Endothelial cell of umbilical vein (primary cell): ENCODE results near the gene PHF1. TPM values are rescaled to one million over a fixed set of nuclear protein-coding genes. Genes with fewer than 3 reads are reported as not detected.

Source experiments
- BruUV-seq: library from RNA; stranded (reverse); fragments of 400-500 nt; replicated peaks from 2 replicates; lab custom pipeline; 2021; lab: Mats Ljungman, UMichigan
- CTCF ChIA-PET: fragments of 300-600, 350-600 bp; sonication (Branson Sonifier 250); formaldehyde crosslinking; loops from one replicate; lab custom pipeline; 2021; ENCODE audit warnings: antibody characterized with exemption, inconsistent platforms; lab: Charles Lee
- POLR2A ChIA-PET: fragments of 300-600, 350-600 bp; sonication (Branson Sonifier 250); formaldehyde crosslinking; loops from one replicate; lab custom pipeline; 2021; ENCODE audit warnings: antibody characterized with exemption, inconsistent platforms; lab: Charles Lee
- DNase-seq: peaks from one replicate; pipeline ENCODE4 v3.0.0-alpha.2; 2011; ENCODE audit warnings: low read depth, low spot score
- FAIRE-seq: peaks from 2 replicates; lab custom pipeline; 2011; peaks lifted over from hg19 to GRCh38; lab: Jason Lieb, UNC
- H2AFZ ChIP-seq: 2 replicates; pipeline ENCODE4 v1.6.0; 2012; ENCODE audit warnings: low read depth, low read length, control low read depth, inconsistent platforms
- H3K27ac ChIP-seq: 2 replicates; pipeline ENCODE4 v1.5.1; 2011; ENCODE audit warnings: low read depth, mild to moderate bottlenecking, control low read depth, low read length, moderate library complexity; ENCODE audit not compliant: insufficient read depth
- H3K27me3 ChIP-seq, 2 experiments: 2 replicates each; pipeline versions ENCODE4 v1.6.0 to v1.6.1; 2011; ENCODE audit warnings: low read length in 2 of 2, mixed read lengths in 1 of 2; ENCODE audit not compliant: control insufficient read depth in 2 of 2, insufficient read depth in 2 of 2
- H3K36me3 ChIP-seq, 2 experiments: 2 replicates in 1 of 2; 3 replicates in 1 of 2; pipeline ENCODE4 v1.5.1; 2011; ENCODE audit warnings: low read length in 2 of 2, mild to moderate bottlenecking in 1 of 2, moderate library complexity in 1 of 2; ENCODE audit not compliant: control insufficient read depth in 2 of 2, insufficient read depth in 2 of 2; ENCODE audit errors: extremely low read depth in 1 of 2
- H3K4me1 ChIP-seq: 3 replicates; pipeline ENCODE4 v1.5.1; 2011; ENCODE audit warnings: mild to moderate bottlenecking, low read length; ENCODE audit not compliant: control insufficient read depth, insufficient read depth; ENCODE audit errors: extremely low read depth
- H3K4me2 ChIP-seq: 2 replicates; pipeline ENCODE4 v1.6.1; 2011; ENCODE audit warnings: low read length, control low read depth, mixed read lengths; ENCODE audit not compliant: insufficient read depth
- H3K4me3 ChIP-seq, 3 experiments: fragments of 200-600 bp in 1 of 3; sonication (generic), shearing (Covaris generic) in 1 of 3; replicated peaks in 1 of 3; 2 replicates each; pipeline ENCODE4 v1.5.1; 2011 to 2016; ENCODE audit warnings: control low read depth in 3 of 3, low read length in 3 of 3, mild to moderate bottlenecking in 2 of 3, inconsistent platforms in 1 of 3, low read depth in 1 of 3, moderate library complexity in 1 of 3; ENCODE audit not compliant: insufficient read depth in 1 of 3
- H3K79me2 ChIP-seq: 2 replicates; pipeline ENCODE4 v1.6.0; 2012; ENCODE audit warnings: low read length, inconsistent platforms; ENCODE audit not compliant: control insufficient read depth, insufficient read depth
- H3K9ac ChIP-seq: replicated peaks from 2 replicates; pipeline ENCODE3; 2011; ENCODE audit warnings: low read length, control low read depth; ENCODE audit not compliant: insufficient read depth; ENCODE audit errors: extremely low read depth
- H3K9me1 ChIP-seq: replicated peaks from 3 replicates; pipeline ENCODE4 v1.6.0; 2011; ENCODE audit warnings: mild to moderate bottlenecking, low read length; ENCODE audit not compliant: control insufficient read depth, insufficient read depth; ENCODE audit errors: extremely low read depth
- H3K9me3 ChIP-seq: replicated peaks from 2 replicates; pipeline ENCODE4 v1.5.1; 2012; ENCODE audit warnings: low read length, inconsistent platforms; ENCODE audit not compliant: control insufficient read depth, insufficient read depth
- H4K20me1 ChIP-seq: replicated peaks from 2 replicates; pipeline ENCODE3; 2011; ENCODE audit warnings: mild to moderate bottlenecking, low read length; ENCODE audit not compliant: control insufficient read depth, insufficient read depth; ENCODE audit errors: extremely low read depth
- EZH2 ChIP-seq: IDR thresholded peaks from 2 replicates; pipeline ENCODE4 v1.6.1; 2012; ENCODE audit warnings: borderline replicate concordance, low read depth, mild to moderate bottlenecking, moderate library complexity, low read length, inconsistent platforms; ENCODE audit not compliant: severe bottlenecking
- FOS ChIP-seq: IDR thresholded peaks from 2 replicates; pipeline ENCODE4 v1.6.1; 2011; ENCODE audit warnings: mild to moderate bottlenecking, low read length, moderate library complexity, borderline replicate concordance; ENCODE audit not compliant: insufficient read depth
- GATA2 ChIP-seq: IDR thresholded peaks from 2 replicates; pipeline ENCODE4 v1.7.0; 2011; ENCODE audit warnings: low read depth, mild to moderate bottlenecking, moderate library complexity, mixed read lengths, low read length; ENCODE audit not compliant: insufficient read length, insufficient read depth
- JUN ChIP-seq: IDR thresholded peaks from 2 replicates; pipeline ENCODE4 v1.6.1; 2011; ENCODE audit warnings: borderline replicate concordance, low read depth; ENCODE audit not compliant: insufficient read length, insufficient read depth
- MYC ChIP-seq: IDR thresholded peaks from one replicate; pipeline ENCODE4 v1.6.1; 2011; ENCODE audit warnings: mild to moderate bottlenecking, low read depth, low read length
- POLR2A ChIP-seq: IDR thresholded peaks from 2 replicates; pipeline ENCODE4 v1.6.1; 2012; ENCODE audit warnings: low read depth, mild to moderate bottlenecking, control low read depth, low read length
- POLR2AphosphoS5 ChIP-seq: IDR thresholded peaks from 2 replicates; pipeline ENCODE4 v1.6.1; 2012; ENCODE audit warnings: low read depth, mild to moderate bottlenecking, control low read depth, low read length, moderate library complexity; ENCODE audit not compliant: insufficient read depth
- dilution Hi-C: fragments of 300-500 bp; cut with MboI; formaldehyde crosslinking; loops from one replicate; pipeline ENCODE4 v1.15.0; 2019; ENCODE audit warnings: low sequenced_read_pairs; ENCODE audit not compliant: extremely low pct_ligation_motif_present
- intact Hi-C: fragments of 100-400 bp; cut with micrococcal nuclease; formaldehyde crosslinking; loops from one replicate; pipeline ENCODE4 v1.10.0; 2022
- polyA plus RNA-seq, 4 experiments: library from polyadenylated mRNA; depleted of rRNA in 3 of 4; stranded (reverse) in 3 of 4; unstranded in 1 of 4; fragments of >200 nt; gene quantifications; 2 replicates each; pipeline versions ENCODE4 v1.2.1 to v1.2.3, GENCODE V29; 2011 to 2012; ENCODE audit warnings: missing spikeins in 1 of 4
- total RNA-seq: library from RNA; stranded (reverse); gene quantifications from 2 replicates; pipeline ENCODE4 v1.2.3, GENCODE V29; 2021
- TF ChIP-seq, protein P1 (sequence below): IDR thresholded peaks from 2 replicates; pipeline ENCODE4 v1.6.1; 2011; ENCODE audit not compliant: insufficient read depth, insufficient read length
- TF ChIP-seq, protein P2 (sequence below), 2 donors: IDR thresholded peaks; 1 replicate in 1 of 2; 2 replicates in 1 of 2; pipeline ENCODE4 v1.5.1; 2011; ENCODE audit warnings: low read length in 2 of 2, mild to moderate bottlenecking in 2 of 2, moderate library complexity in 2 of 2, control low read depth in 1 of 2, inconsistent platforms in 1 of 2, low read depth in 1 of 2; ENCODE audit not compliant: insufficient read depth in 1 of 2; ENCODE audit errors: extremely low read depth in 1 of 2

The PHF1 gene
- total and polyA plus RNA-seq, 2 donors (not counting 3 experiments of a cell fraction or from before 2014, with no cell fraction given) = 32.5 to 53.1 TPM

DNA sequence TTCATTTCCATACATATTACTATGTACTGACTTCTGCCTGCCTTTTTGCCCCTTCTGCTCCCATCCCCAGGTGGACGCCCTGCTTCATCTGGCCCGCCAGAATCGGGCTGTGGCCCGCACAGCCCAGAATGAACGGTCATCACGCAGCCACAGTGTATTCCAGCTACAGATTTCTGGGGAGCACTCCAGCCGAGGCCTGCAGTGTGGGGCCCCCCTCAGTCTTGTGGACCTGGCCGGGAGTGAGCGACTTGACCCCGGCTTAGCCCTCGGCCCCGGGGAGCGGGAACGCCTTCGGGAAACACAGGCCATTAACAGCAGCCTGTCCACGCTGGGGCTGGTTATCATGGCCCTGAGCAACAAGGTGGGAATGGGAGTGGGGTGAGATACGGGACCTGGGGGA is 4.7 kb upstream of the PHF1 start:
- peaks cover 5% of the 10 kb centered on the region for H3K4me1 ChIP-seq
- H3K27me3 ChIP-seq = no peaks in the 10 kb centered on the region
- no peaks in the 10 kb centered on the region for H4K20me1 ChIP-seq
- POLR2A ChIA-PET = no interaction called here
- H3K27ac ChIP-seq = no peak overlapping the region
- H3K4me3 ChIP-seq = no peak overlapping the region
- peaks cover 6% of the 10 kb centered on the region for H3K79me2 ChIP-seq
- no peak for FAIRE-seq
- peaks cover 17 to 18% of the 10 kb centered on the region in 2 experiments for H3K36me3 ChIP-seq
- H2AFZ ChIP-seq = no peak overlapping the region
- no peak overlapping the region for H3K4me2 ChIP-seq
- intact Hi-C loops = no loop called here
- DNase-seq = no peak
- H3K9ac ChIP-seq = no peak overlapping the region
- BruUV-seq = TSS peak; percentile 5
- CTCF ChIA-PET = no interaction called here
- TF ChIP-seq GATA2 (no peak), MYC (no peak), POLR2AphosphoS5 (no peak), POLR2A (no peak), JUN (no peak), FOS (no peak), EZH2 (no peak)
- TF ChIP-seq, protein P1, sequence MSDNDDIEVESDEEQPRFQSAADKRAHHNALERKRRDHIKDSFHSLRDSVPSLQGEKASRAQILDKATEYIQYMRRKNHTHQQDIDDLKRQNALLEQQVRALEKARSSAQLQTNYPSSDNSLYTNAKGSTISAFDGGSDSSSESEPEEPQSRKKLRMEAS = no peak
- TF ChIP-seq, protein P2, sequence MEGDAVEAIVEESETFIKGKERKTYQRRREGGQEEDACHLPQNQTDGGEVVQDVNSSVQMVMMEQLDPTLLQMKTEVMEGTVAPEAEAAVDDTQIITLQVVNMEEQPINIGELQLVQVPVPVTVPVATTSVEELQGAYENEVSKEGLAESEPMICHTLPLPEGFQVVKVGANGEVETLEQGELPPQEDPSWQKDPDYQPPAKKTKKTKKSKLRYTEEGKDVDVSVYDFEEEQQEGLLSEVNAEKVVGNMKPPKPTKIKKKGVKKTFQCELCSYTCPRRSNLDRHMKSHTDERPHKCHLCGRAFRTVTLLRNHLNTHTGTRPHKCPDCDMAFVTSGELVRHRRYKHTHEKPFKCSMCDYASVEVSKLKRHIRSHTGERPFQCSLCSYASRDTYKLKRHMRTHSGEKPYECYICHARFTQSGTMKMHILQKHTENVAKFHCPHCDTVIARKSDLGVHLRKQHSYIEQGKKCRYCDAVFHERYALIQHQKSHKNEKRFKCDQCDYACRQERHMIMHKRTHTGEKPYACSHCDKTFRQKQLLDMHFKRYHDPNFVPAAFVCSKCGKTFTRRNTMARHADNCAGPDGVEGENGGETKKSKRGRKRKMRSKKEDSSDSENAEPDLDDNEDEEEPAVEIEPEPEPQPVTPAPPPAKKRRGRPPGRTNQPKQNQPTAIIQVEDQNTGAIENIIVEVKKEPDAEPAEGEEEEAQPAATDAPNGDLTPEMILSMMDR (IDR thresholded peaks at IDR 0.05; ENCODE audit: extremely low read depth in 1 of 2, insufficient read depth in 1 of 2, low read depth in 1 of 2, low read length in 2 of 2) = no peak
- H3K9me1 ChIP-seq = no peaks in the 10 kb centered on the region
- no peaks in the 10 kb centered on the region for H3K9me3 ChIP-seq
- dilution Hi-C loops = no loop called here
